Astrocyte (in vitro differentiated cells and primary cell): ENCODE data around the gene CLDND1. TPM values are rescaled to one million over a fixed set of nuclear protein-coding genes. Genes with fewer than 3 reads are reported as not detected.

Experiments used
- DNase-seq: peaks from one replicate; pipeline ENCODE4 v3.0.0-alpha.2; 2010; ENCODE audit warnings: low read depth
- FAIRE-seq: peaks from 2 replicates; lab custom pipeline; 2011; peaks lifted over from hg19 to GRCh38; lab: Jason Lieb, UNC
- H2AFZ ChIP-seq: 2 replicates; pipeline ENCODE4 v1.6.0; 2012; ENCODE audit warnings: low read depth, low read length, inconsistent platforms
- H3K27ac ChIP-seq: 2 replicates; pipeline ENCODE4 v1.5.1; 2011; ENCODE audit warnings: low read depth, low read length, inconsistent platforms
- H3K27me3 ChIP-seq: 2 replicates; pipeline ENCODE4 v1.6.0; 2011; ENCODE audit warnings: low read length, inconsistent platforms; ENCODE audit not compliant: insufficient read depth
- H3K36me3 ChIP-seq: 2 replicates; pipeline ENCODE4 v1.5.1; 2011; ENCODE audit warnings: low read length, inconsistent platforms; ENCODE audit not compliant: insufficient read depth
- H3K4me1 ChIP-seq: 2 replicates; pipeline ENCODE4 v1.5.1; 2011; ENCODE audit warnings: low read length, inconsistent platforms; ENCODE audit not compliant: insufficient read depth
- H3K4me2 ChIP-seq: 2 replicates; pipeline ENCODE4 v1.6.0; 2012; ENCODE audit warnings: low read length, inconsistent platforms
- H3K4me3 ChIP-seq: 2 replicates; pipeline ENCODE4 v1.5.1; 2011; ENCODE audit warnings: low read depth, mild to moderate bottlenecking, low read length, inconsistent platforms; ENCODE audit not compliant: insufficient read depth
- H3K79me2 ChIP-seq: 2 replicates; pipeline ENCODE4 v1.6.0; 2012; ENCODE audit warnings: mild to moderate bottlenecking, low read length, inconsistent platforms; ENCODE audit not compliant: insufficient read depth
- H3K9ac ChIP-seq: 2 replicates; pipeline ENCODE4 v1.6.0; 2012; ENCODE audit warnings: mild to moderate bottlenecking, low read length, inconsistent platforms
- H3K9me3 ChIP-seq: 2 replicates; pipeline ENCODE4 v1.5.1; 2012; ENCODE audit warnings: low read depth, mild to moderate bottlenecking, low read length, inconsistent platforms; ENCODE audit not compliant: insufficient read depth
- H4K20me1 ChIP-seq: 2 replicates; pipeline ENCODE4 v1.6.0; 2012; ENCODE audit warnings: low read length, inconsistent platforms; ENCODE audit not compliant: insufficient read depth
- H3K27ac Mint-ChIP-seq: one replicate; pipeline ENCODE4 v1.8.0; 2021; ENCODE audit warnings: mild to moderate bottlenecking, mixed read lengths; ENCODE audit not compliant: unreplicated experiment
- H3K27me3 Mint-ChIP-seq: one replicate; pipeline ENCODE4 v1.8.0; 2021; ENCODE audit warnings: low read depth, mixed read lengths; ENCODE audit not compliant: unreplicated experiment
- H3K36me3 Mint-ChIP-seq: one replicate; pipeline ENCODE4 v1.8.0; 2021; ENCODE audit warnings: low read depth, mixed read lengths; ENCODE audit not compliant: unreplicated experiment
- H3K4me1 Mint-ChIP-seq: one replicate; pipeline ENCODE4 v1.8.0; 2021; ENCODE audit warnings: low read depth, mixed read lengths; ENCODE audit not compliant: unreplicated experiment
- H3K4me3 Mint-ChIP-seq: one replicate; pipeline ENCODE4 v1.8.0; 2021; ENCODE audit warnings: mild to moderate bottlenecking, moderate library complexity, mixed read lengths; ENCODE audit not compliant: unreplicated experiment
- H3K9me3 Mint-ChIP-seq: one replicate; pipeline ENCODE4 v1.8.0; 2021; ENCODE audit warnings: mild to moderate bottlenecking, mixed read lengths; ENCODE audit not compliant: unreplicated experiment
- EZH2 ChIP-seq: IDR thresholded peaks from 2 replicates; pipeline ENCODE4 v1.6.1; 2012; ENCODE audit warnings: mild to moderate bottlenecking, low read length, inconsistent platforms; ENCODE audit not compliant: insufficient read depth
- total RNA-seq: library from RNA; stranded (reverse); gene quantifications from 2 replicates; pipeline ENCODE4 v1.2.1, GENCODE V29; 2021
- TF ChIP-seq, protein P1 (sequence below): IDR thresholded peaks from 2 replicates; pipeline ENCODE4 v1.5.1; 2011; ENCODE audit warnings: low read depth, mild to moderate bottlenecking, inconsistent platforms, low read length, moderate library complexity; ENCODE audit not compliant: insufficient read depth

The CLDND1 gene
- total RNA-seq, 1 donor from 2014 or later: 104 TPM

DNA sequence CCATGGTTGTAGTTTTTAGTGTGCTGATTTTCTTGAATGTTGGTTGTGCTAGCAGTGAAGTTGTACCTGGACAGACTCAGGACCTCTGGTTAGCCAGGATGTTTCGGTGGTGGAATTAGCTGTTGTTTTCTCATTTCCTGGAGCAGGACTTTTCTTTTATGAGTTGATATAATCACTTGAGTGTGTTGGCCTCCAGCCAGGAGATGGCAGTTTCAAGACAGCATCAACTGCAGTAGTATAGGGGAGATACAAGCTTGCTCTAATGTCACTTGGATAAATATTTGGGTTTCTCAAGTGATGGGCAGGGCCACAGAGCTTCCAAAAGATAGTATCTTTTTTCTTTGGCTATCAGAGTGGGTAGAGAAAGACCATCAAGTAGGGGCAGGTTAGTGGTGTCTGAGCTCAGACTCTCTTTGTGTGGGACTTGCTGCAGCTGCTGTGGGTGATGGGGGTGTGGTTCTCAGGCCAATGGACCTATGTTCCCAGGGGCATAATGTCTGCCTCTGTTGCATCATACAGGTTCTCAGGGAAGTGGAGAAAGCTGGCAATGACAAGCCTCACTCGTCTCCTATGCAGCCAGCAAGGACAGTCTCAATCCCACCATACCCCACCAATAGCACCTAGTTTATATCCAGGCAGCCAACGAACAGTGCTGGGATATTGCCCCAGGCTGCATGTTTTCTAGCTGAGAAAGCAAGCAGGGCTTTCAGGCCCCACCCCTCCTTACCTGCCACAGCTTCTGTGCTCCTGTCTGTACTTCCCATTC is 39.8 kb downstream of the CLDND1 start:
- DNase-seq (no peak), FAIRE-seq (no peak)
- H3K4me2 ChIP-seq: no peak overlapping the region
- no peak for TF ChIP-seq EZH2
- TF ChIP-seq, protein P1, sequence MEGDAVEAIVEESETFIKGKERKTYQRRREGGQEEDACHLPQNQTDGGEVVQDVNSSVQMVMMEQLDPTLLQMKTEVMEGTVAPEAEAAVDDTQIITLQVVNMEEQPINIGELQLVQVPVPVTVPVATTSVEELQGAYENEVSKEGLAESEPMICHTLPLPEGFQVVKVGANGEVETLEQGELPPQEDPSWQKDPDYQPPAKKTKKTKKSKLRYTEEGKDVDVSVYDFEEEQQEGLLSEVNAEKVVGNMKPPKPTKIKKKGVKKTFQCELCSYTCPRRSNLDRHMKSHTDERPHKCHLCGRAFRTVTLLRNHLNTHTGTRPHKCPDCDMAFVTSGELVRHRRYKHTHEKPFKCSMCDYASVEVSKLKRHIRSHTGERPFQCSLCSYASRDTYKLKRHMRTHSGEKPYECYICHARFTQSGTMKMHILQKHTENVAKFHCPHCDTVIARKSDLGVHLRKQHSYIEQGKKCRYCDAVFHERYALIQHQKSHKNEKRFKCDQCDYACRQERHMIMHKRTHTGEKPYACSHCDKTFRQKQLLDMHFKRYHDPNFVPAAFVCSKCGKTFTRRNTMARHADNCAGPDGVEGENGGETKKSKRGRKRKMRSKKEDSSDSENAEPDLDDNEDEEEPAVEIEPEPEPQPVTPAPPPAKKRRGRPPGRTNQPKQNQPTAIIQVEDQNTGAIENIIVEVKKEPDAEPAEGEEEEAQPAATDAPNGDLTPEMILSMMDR: no peak
- Mint-ChIP-seq H3K27me3 (no peaks in the 10 kb centered on the region), H3K9me3 (peaks cover 7% of the 10 kb centered on the region), H3K4me1 (no peaks in the 10 kb centered on the region), H3K4me3 (no peak overlapping the region), H3K27ac (no peak overlapping the region), H3K36me3 (peaks cover 3% of the 10 kb centered on the region)
- H3K36me3 ChIP-seq: no peaks in the 10 kb centered on the region
- H3K9me3 ChIP-seq: peaks cover 4% of the 10 kb centered on the region
- H3K79me2 ChIP-seq: no peaks in the 10 kb centered on the region
- H4K20me1 ChIP-seq: no peaks in the 10 kb centered on the region
- H3K27ac ChIP-seq: no peak overlapping the region
- no peak overlapping the region for H2AFZ ChIP-seq
- H3K27me3 ChIP-seq: no peaks in the 10 kb centered on the region
- H3K4me1 ChIP-seq: no peaks in the 10 kb centered on the region
- H3K4me3 ChIP-seq: no peak overlapping the region
- no peak overlapping the region for H3K9ac ChIP-seq

Other genes starting within 250 kb of the CLDND1 start
- not detected in 2 replicates for gene OR5H2, start 240.4 kb downstream of the CLDND1 start, total RNA-seq
- not detected in 2 replicates for gene OR5K4, start 169.0 kb downstream of the CLDND1 start, total RNA-seq
- gene OR5K3, start 132.2 kb downstream of the CLDND1 start, total RNA-seq: not detected in 2 replicates
- gene OR5K1, start 59.7 kb downstream of the CLDND1 start, total RNA-seq: not detected in 2 replicates
- gene OR5K2, start 25.2 kb downstream of the CLDND1 start, total RNA-seq: not detected in 2 replicates
- not detected in 2 replicates for gene GPR15, start 9.1 kb upstream of the CLDND1 start, total RNA-seq
- gene CPOX, start 70.7 kb upstream of the CLDND1 start, total RNA-seq: 22.1 and 23.7 TPM in 2 replicates
- 4.4 and 4.8 TPM in 2 replicates for gene ST3GAL6, start 240.4 kb upstream of the CLDND1 start, total RNA-seq